Activated T-helper 1 cell treated with Interleukin-2 at 50 U/mL for 16 hours (primary cell): Measurements from ENCODE around the gene FBLIM1.

Experiments
- DNase-seq: peaks from one replicate; pipeline ENCODE4 v3.0.0-alpha.2; 2020; ENCODE audit warnings: low read depth

FBLIM1 gene

DNA sequence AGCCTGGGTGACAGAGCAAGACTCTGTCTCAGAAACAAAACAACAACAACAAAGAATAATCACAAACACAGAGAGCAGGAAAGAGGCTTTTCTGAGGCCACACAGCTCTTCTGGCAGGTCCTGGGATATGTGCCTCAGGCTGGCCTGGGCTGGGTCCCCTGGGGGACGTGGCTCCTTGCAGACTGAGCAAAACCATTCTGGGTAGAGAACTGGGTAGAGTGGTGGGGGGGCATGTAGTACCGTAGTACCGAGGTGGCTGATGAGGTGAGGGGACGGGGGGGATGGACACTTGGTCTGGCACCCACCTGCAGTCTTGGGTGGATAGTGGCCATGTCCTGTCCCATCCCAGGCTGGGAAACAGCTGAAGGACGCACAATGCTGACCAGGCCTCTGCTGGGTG lies 10.3 kb upstream of the FBLIM1 start:
- DNase-seq = no peak

DNA sequence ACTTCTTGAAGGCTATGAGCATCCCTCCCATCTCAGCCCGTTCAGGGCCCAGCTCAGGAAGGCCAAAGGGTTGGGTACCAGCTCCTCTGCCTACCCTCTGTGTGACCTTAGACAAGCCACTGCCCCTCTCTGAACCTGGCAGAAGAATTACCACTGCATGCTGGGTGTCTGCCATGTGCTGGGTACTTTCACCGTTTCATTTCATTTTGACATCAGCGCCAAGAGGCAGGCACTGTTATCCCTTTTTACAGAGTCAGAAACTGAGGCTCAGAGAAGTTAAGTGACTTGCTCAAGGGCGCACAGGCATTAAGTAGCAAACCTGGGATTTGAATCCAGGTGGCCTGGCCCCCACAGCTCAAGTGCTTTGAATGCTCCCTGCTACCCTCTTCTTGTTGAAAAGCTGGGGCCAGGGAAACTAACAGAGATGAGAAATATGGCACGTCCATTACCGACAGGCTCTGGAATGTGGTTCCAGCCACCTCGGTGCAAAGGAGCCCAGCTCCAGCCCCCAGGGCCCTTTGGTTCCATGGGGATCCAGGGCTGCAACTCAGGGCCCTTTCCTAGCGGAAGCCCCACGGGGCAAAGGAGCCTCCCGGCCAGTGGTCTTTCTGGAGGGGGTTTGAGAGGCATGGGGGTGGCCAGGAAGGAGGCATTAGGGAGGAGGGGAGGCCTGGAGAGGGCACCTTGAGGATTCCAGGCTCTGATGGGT lies 9.8 kb upstream of the FBLIM1 start:
- DNase-seq = no peak

DNA sequence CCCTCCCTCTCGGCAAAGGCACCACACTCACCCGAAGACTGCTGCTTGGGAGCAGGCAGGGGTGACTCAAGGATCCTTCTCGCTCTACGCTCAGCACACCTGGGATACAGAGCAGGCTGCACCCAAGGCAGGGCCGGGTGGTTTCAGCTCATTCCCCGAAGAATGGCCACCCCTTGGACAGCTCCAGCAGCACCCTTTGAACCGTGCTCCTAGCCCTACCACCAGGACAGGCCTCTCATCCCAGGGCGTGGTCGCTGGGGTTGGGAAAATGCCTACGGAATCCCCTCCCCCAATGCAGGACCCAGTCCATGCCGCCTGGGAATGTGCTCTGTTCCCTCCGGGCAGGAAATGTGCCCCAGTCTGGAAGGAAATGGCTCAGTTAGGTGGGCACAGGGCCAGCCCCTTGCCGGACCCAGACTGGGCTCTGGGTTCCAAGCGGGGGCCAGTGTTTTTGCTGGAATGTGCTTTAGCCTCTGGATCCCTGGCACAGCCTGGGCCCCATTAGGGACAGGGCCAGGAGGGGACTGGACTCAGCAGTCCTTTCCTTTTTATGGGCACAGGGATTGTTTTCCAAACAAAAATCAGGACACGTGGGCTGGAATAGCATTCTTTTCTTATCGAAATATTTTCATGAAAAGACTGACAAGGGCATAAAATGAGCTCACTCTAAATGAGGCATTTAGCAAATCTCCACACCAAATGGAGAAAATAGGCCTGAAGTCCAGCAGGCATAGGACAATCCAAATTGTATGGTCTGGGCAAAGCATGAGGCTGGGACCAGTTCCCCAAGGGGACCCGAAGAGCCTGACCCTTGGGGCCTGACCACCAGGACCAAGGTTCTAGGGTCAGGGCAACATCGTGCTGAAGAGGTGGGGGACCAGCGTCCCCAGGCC lies 8.9 kb upstream of the FBLIM1 start:
- DNase-seq = no peak

DNA sequence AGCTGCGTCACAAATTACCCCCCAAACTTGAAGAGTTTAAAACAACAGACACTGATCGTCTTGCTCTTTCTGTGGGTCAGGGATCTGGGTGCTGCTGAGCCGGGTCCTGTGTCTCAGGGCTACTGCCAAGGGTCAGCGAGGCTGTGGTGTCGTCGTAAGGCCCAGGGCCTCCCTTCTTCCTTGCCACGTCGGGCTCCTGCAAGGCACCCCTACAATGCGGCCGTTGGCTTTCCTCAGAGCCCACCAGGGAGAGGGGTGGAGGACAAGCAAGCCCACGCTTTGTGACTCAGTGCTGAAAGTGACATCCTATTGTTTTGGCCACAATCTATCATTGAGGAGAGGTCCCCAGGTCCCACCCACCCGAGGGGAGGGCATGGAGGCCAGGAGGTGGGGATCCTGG lies 7.7 kb upstream of the FBLIM1 start:
- DNase-seq = no peak

DNA sequence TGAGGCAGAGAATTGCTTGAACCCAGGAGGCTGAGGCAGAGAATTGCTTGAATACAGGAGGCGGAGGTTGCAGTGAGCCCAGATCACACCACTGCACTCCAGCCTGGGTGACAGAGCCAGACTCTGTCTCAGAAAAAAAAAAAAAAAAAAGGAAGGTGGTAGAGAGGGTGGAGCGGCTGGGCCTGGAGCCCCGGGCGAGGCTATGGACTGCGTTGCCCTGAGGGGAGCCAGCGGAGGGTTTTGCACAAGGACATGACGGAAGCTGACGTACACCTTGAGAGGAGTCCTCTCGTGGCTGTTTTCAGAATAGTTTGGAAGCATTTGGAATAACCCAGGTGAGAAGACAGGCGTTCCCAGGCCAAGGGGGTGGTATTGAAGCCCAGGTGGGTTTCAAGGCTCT lies 6.9 kb upstream of the FBLIM1 start:
- no peak for DNase-seq

DNA sequence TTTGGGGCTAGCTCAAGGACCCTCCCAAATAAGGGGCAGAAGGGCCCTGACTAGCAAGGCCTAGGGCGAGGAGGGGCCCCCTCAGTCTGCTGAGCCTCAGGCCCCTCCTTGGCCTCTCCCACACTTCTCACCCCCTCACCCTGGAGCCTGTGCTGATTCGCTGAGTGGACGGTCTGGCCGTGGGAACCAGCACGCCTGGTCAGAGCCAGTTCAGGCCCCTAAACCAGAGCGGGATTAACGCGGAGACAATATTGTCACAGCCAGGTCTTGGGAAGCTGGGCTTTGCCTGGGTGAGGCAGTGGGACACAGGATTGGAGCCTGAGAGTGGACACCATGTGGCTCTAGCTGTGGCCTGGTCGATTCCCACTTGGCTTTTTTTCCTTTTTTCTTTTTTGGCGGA lies 4.8 kb upstream of the FBLIM1 start:
- DNase-seq = no peak

DNA sequence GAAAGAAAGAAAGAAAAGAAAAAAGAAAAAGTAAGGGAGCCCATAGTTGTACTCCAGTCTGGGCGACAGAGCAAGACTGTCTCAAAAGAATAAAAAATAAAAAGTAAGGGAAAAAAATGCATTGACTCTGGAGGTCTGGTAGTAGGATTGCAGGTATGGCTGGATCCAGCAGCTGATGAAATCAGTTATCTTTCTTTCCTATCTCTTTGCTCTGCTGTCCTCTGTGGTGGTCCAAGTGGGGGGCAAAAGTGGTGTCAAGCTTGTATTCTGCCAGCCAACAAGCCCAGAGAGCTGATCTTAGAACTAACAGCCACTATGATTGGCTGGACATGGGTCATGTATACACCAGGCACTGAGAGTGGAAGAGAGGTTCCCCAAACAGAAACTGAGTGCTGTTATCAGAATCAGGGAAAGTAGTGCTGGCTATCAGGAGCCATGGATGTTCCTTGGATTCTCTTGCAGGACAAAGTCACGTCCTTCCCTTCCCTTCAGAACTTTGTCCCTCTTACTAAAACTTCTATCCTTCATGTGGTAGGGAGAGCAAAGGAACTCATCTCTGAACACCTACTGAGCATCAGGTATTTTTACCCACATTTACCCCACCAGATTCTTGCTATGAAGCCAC lies 3.5 kb upstream of the FBLIM1 start:
- DNase-seq = no peak

DNA sequence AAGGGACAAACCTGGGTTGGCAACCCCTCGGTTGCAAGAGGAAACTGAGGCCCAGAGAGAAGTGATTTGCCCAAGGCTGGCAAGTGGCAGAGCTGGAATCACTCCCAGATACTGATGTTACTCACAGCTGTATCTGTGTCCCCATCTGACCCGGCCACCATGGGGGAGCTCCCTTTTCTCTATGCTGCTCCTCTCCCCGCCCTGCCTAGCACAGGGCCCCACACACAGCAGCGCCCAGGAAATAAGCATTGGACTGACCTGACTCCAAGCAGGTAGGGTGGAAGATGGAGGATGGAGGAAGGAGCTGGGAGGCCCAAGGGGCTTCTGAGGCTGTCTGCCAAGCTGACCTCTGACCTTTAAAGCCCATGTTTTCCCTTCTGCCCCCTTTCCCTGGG lies 3.0 kb upstream of the FBLIM1 start:
- DNase-seq = no peak

DNA sequence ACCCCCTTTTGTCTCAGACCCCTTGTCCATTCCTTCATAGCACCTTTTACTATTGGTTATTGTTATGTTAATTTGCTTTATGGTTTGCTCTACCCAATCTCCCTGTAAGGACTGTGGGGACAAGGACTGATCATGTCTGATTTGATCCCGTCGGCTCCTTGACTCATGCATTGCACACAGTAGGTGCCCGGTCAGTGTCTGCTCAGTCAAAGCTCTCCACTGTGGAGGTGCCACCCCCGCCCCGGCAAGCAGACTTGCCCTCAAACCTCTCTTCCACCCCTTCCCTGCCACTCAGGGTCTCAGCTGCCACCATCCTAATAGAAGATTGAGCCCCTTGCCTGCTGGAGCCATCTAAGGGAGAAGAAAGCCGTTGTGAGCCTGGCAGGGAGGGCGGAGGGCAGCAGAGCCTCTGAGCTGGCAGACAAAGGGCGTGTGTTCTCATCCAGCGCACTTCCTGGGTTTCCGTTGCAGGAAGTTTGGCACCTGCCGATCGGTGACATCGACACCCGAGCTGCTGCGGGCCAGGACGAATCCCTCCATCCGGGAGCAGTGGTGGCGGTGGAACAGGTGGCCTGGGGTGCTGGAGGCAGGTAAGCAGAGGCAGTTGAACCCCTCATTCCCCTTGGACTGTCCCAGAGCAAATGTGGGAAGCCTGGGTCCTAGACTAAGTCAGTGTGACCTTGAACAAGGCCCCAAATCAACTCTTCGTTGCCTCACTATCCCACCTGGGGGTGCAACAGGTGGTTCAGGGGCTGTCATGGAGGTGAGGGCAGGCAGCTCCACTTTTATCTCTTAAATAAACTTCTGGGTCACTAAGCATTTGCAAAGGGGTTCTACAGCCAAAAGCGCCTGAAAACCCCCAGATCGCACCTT lies 2.2 kb upstream of the FBLIM1 start:
- DNase-seq = no peak

DNA sequence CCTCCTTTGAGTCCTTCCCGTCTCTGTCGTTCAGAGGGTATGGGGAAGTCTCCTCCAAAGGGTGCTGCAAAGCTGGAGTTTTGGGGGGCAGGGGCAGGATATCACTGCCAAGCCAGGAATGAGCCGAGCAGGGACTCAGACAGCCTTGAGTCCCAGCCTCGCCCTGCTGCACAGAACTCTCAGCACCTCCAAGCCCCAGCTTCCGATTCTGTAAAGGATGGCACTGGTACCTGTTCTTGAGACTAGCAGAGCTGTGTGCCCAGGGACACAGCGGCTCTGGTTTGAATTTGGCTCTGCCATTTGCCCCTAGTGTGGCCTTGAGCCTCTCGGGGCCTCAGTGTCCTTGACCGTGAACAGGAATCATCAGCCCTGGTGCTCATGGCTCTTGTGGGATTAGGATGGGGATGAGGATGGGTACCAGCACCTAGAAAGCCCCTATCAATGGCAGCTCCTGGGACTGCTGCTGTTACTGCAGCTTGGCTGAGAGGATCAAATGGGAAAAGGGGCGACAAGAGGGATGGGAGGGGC lies 1.5 kb upstream of the FBLIM1 start:
- DNase-seq = no peak

DNA sequence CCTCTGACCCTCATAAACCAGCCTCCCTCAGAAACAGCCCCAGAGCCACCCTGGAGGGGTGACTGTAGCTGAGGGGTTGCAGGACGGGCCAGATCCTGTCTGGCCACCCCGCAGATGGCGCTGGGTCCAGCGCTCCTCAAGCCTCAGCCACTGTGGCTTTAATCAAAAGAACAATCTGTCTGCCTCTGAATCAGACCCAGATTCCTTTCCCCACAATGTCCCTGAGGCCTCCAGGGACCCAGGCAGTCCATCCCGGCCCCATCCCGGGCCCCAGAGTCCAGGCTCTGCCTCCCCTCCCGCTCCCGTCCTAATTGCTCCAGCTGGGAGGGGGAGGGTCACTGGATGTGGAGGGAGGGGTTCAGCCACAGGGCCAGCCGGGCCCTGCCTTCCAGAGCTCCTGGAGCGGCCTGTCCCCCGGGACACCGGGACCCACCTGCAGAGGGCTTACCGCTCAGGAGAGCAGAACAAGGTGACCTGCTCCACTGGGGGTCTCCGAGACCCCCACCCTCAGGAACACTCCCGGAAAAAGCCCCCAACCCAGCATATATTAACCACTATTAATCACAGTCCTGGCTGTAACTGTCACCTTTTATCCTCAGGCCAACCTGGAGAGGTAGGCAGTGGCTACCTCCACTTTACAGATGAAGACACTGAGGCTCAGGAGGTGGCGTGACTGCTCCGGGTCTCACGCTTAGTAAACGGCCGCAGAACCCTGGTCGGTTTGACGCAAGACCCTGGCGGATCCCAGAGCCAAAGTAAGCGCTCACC lies 836 bp upstream of the FBLIM1 start:
- DNase-seq = no peak

DNA sequence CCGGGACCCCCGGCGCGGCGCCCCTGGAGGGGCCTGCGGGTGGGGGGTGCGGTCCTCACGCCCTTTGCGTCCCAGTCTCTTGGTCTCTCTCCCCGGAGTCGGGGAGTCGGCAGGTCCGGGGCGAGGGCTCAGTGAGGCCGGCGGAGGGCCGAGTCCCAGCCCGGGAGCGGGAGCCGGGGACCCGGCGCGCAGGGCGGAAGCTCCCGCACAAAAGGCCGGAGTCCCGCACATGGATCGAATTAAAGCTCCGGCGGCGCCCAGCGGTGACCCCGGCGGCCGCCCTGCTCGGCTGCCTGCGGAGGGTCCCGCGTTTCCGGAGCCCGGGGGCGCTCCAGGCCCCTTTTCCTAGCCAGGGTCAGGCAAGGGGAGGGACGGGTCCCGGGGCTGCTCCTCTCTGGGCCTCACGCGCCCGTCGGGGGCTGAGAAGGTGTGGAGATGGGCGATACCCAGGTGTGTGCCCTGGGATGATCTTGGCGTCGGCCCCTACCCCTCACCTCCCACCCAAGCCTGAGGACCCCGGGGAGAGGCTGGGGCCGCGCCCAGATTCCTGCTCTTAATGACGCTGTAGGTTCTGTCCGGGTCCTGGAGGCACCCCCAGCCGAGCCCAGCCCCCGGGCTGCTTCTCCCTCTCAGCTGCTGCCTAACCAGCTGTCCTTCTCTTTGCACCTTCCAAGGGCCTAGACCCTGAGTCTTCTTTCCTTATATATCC lies 512 bp downstream of the FBLIM1 start:
- no peak for DNase-seq

DNA sequence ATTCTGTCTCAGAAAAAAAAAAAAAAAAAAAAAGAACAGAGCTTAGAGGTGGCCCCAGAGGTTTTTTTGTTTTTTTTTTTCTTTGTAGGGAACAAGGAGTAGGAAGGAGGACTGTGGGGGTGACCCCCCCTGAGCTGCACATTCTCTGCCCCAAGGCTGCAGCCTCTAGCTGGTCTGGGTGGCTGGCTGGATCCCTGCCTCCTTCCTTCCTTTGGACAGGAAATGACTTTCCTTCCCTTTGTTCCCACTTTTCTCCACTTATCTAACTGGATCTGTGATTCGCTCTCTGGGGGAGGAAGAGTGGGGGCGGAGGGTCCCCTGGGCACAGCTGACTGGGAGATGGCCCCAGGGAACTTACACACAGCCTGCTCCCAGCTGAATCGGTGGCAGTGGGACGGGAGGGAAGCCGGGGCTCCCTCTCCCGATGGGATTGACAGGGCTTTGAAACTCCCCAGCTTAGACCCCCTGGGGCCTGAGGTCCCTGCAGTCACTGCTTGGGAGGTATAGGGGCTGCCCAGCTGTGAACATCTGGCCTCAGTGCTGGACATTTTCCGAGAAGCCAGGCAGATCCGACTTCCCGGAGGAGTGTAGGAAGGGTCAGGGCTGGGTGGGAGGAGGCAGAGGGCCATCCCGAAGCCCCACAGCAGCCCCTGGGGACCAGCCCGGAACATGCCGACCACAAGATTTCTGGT lies 2.1 kb downstream of the FBLIM1 start:
- no peak for DNase-seq

DNA sequence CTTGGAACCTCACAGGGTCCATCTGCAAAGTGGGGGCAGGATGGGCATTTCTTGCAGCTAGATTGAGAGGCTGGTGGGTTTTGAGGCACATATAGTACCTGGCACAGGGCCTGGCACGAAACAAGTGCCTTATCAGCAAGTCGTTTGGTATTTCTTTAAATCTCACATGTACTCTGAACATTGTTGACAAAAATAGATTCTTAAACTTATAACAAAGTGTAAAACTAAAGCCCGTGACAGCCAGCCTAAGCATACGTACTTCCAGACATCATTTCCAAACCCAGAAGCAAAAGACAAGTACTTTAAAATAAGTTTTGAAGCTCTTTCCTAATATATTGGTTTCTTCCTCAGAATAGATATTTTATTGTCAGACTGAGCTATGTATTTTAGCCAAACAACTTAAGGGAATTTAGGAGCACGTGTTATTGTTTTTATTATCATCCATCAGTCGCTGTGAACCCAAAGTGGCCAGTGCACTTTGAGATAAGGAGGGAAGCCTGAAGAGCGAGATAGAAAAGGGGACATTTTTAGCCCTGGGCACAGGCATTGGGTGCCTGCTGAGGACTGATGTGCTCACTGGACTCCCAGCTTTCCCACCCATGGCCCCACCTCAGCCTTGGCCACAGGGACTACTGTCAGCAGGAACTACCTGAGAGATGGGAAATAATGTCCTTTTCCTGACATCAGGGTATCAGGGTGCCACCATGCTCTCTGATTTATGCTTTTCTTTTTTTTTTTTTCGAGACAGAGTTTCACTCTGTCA lies 3.0 kb downstream of the FBLIM1 start:
- no peak for DNase-seq

DNA sequence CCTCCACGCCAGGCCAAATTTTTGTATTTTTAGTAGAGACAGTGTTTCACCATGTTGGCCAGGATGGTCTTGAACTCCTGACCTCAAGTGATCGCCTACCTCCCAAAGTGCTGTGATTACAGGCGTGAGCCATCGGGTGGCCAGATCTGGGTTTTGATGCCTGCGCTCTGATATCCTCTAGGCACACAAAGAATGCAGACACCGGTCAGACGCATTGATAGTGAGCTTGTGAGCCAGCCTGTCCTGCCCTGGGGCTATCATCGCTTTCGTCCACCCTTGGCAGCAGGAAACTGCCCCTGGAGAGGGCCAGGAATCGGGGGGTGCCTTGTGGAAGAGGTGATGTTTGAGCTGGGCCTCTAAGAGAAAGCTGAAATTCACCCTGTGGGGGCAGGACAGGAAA lies 4.0 kb downstream of the FBLIM1 start:
- DNase-seq = no peak

DNA sequence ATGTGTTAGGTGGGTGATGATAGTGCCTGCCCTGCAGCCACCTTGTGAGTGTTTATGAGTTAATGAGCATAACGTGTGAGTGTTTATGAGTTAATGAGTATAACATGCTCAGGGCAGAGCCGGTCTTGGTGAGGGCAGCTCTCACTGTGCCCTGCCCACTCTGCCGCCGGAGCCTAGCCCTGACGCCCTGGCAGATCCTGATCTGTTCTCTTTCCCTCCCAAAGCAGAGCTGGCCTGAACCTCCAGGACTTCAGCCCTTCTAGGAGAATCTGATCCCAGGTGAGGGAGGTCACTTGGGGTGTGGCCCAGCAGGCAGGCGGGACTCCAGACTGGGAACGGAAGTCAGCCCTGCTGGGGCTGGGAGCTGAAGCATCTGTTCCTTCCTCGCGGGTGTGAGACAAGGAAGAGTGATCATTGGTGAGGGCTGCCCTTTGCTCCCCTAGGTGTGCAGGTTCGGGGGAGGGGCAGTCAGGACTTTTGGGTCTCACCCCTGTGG lies 5.7 kb downstream of the FBLIM1 start:
- DNase-seq = no peak

DNA sequence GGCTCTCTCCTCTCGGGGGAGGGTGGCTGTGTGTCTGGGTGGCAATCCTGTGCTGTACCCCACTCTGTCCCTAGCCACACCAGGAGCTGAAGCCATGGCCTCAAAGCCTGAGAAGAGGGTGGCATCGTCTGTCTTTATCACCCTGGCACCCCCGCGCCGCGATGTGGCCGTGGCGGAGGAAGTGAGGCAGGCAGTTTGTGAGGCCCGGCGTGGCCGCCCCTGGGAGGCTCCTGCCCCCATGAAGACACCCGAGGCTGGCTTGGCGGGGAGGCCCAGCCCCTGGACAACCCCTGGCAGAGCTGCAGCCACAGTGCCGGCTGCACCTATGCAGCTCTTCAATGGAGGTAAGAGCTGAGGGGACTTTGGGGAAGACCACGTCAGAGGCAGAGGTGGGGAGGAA lies 6.3 kb downstream of the FBLIM1 start:
- no peak for DNase-seq

DNA sequence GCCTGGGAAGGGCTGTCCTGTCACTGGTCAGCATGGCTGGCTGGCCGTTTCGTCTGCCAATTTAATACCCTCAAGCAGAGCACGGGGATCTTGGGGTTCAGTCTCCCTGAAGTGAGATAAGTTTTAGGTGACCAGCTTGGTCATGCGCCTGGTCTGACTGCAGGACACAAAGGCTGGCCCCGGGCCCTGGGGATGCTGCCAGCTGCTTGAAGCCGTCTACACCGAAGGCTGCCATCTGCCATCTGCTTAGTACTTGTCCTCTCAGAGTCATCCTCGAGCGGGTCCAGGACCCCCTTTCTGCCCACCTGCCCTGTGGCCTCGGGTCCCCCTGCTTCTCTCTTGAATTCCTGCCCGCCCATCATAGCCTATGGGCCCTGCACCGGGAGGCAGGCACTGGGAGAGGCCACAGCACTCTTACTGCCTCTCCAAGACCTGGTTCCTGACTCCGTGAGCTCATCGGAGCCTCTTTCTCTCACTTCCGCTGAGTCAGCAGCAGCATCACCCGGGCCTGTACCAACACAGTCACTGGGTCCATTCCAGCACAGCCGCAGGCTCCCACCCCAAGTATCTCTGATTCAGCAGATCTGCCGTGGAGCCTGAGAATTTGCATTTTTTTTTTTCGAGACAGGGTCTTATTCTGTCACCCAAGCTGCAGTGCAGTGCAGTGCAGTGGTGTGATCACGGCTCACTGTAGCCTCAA lies 7.0 kb downstream of the FBLIM1 start:
- no peak for DNase-seq
